SK-N-SH treated with all-trans-retinoic acid at 6 μM for 48 hours (cell line): ENCODE measurements around the gene MYCBP2.

ENCODE experiments used
- ATAC-seq: fragments of 200-7000 bp; cut with Tn5 transposase; 3 replicates; pipeline ENCODE4 v1.9.1; 2020; ENCODE audit warnings: mild to moderate bottlenecking, moderate library complexity
- BACH2 ChIP-seq: fragments of 250-450 bp; sonication (Bioruptor Pico); IDR thresholded peaks from 2 replicates; pipeline ENCODE4 v1.9.0; 2021; ENCODE audit warnings: mild to moderate bottlenecking, borderline replicate concordance
- CREB5 ChIP-seq: fragments of 250-450 bp; sonication (Bioruptor Pico); IDR thresholded peaks from 2 replicates; pipeline ENCODE4 v1.5.1; 2020; ENCODE audit warnings: low read depth, mild to moderate bottlenecking, moderate library complexity
- CSDC2 ChIP-seq: fragments of 250-450 bp; sonication (Bioruptor Pico); IDR thresholded peaks from 2 replicates; pipeline ENCODE4 v1.5.0; 2020; ENCODE audit warnings: mild to moderate bottlenecking, moderate library complexity
- CSRNP3 ChIP-seq: fragments of 250-450 bp; sonication (Bioruptor Pico); IDR thresholded peaks from 2 replicates; pipeline ENCODE4 v1.5.1; 2021; ENCODE audit warnings: mild to moderate bottlenecking, moderate library complexity
- ESRRG ChIP-seq: fragments of 250-450 bp; sonication (Bioruptor Pico); IDR thresholded peaks from 2 replicates; pipeline ENCODE4 v1.6.1; 2021; ENCODE audit warnings: mild to moderate bottlenecking
- GLIS3 ChIP-seq: fragments of 250-450 bp; sonication (Bioruptor Pico); IDR thresholded peaks from 2 replicates; pipeline ENCODE4 v1.5.0; 2020; ENCODE audit warnings: mild to moderate bottlenecking, moderate library complexity
- ISL1 ChIP-seq: fragments of 250-450 bp; sonication (Bioruptor Pico); IDR thresholded peaks from 2 replicates; pipeline ENCODE4 v2.1.2; 2022; ENCODE audit warnings: mild to moderate bottlenecking, moderate library complexity
- OSR1 ChIP-seq: fragments of 250-450 bp; sonication (Bioruptor Pico); IDR thresholded peaks from 2 replicates; pipeline ENCODE4 v1.8.0; 2022; ENCODE audit warnings: moderate library complexity, mild to moderate bottlenecking, inconsistent platforms
- POU6F1 ChIP-seq: fragments of 250-450 bp; sonication (Bioruptor Pico); IDR thresholded peaks from 2 replicates; pipeline ENCODE4 v1.8.0; 2021; ENCODE audit warnings: low read depth, mild to moderate bottlenecking, moderate library complexity, borderline replicate concordance
- PPARA ChIP-seq: fragments of 250-450 bp; sonication (Bioruptor Pico); IDR thresholded peaks from 2 replicates; pipeline ENCODE4 v1.5.0; 2020; ENCODE audit warnings: mild to moderate bottlenecking, borderline replicate concordance
- RARB ChIP-seq: fragments of 250-450 bp; sonication (Bioruptor Pico); IDR thresholded peaks from 2 replicates; pipeline ENCODE4 v1.8.0; 2021; ENCODE audit warnings: mild to moderate bottlenecking, moderate library complexity
- SNAI2 ChIP-seq: fragments of 250-450 bp; sonication (Bioruptor Pico); IDR thresholded peaks from 2 replicates; pipeline ENCODE4 v1.5.0; 2020; ENCODE audit warnings: mild to moderate bottlenecking, moderate library complexity
- TCF4 ChIP-seq: fragments of 250-450 bp; sonication (Bioruptor Pico); IDR thresholded peaks from 2 replicates; pipeline ENCODE4 v1.8.0; 2021; ENCODE audit warnings: mild to moderate bottlenecking, moderate library complexity, borderline replicate concordance
- TOX ChIP-seq: fragments of 250-450 bp; sonication (Bioruptor Pico); IDR thresholded peaks from 2 replicates; pipeline ENCODE4 v1.8.0; 2021; ENCODE audit warnings: mild to moderate bottlenecking, moderate library complexity, borderline replicate concordance
- TSHZ2 ChIP-seq: fragments of 250-450 bp; sonication (Bioruptor Pico); IDR thresholded peaks from 2 replicates; pipeline ENCODE4 v1.5.0; 2020; ENCODE audit warnings: mild to moderate bottlenecking, moderate library complexity
- ZFP3 ChIP-seq: fragments of 250-450 bp; sonication (Bioruptor Pico); IDR thresholded peaks from 2 replicates; pipeline ENCODE4 v1.5.0; 2020; ENCODE audit warnings: mild to moderate bottlenecking, moderate library complexity
- ZNF565 ChIP-seq: fragments of 450-650 bp; formaldehyde crosslinking; conservative IDR thresholded peaks from 2 replicates; pipeline ENCODE4 v1.5.0; 2020; ENCODE audit warnings: low read depth, mild to moderate bottlenecking, moderate library complexity
- ZNF70 ChIP-seq: fragments of 450-650 bp; formaldehyde crosslinking; IDR thresholded peaks from 2 replicates; pipeline ENCODE4 v1.5.0; 2020; ENCODE audit warnings: mild to moderate bottlenecking, moderate library complexity

Gene MYCBP2

GRCh38 chr13:77105051-77105450, 221.8 kb downstream of the MYCBP2 start:
- no peak for TF ChIP-seq TCF4 (CRISPR knock-in tag)
- TF ChIP-seq, all 23 proteins: peak for 0
- no peak for ATAC-seq

GRCh38 chr13:77099415-77099814, 227.5 kb downstream of the MYCBP2 start:
- TF ChIP-seq ISL1 (CRISPR knock-in tag): no peak
- no peak for TF ChIP-seq TOX (CRISPR knock-in tag)
- no peak for TF ChIP-seq ZNF565 (CRISPR knock-in tag)
- no peak for ATAC-seq

GRCh38 chr13:77095288-77095687, 231.6 kb downstream of the MYCBP2 start:
- no peak for ATAC-seq
- no peak for TF ChIP-seq ZNF70 (CRISPR knock-in tag)
- no peak for TF ChIP-seq CREB5 (CRISPR knock-in tag)
- no peak for TF ChIP-seq PPARA (CRISPR knock-in tag)
- no peak for TF ChIP-seq BACH2 (CRISPR knock-in tag)
- TF ChIP-seq OSR1 (CRISPR knock-in tag): no peak
- no peak for TF ChIP-seq SNAI2 (CRISPR knock-in tag)
- no peak for TF ChIP-seq ZNF565 (CRISPR knock-in tag)
- no peak for TF ChIP-seq TCF4 (CRISPR knock-in tag)
- TF ChIP-seq CSDC2 (CRISPR knock-in tag): no peak
- no peak for TF ChIP-seq CSRNP3
- no peak for TF ChIP-seq TSHZ2 (CRISPR knock-in tag)
- TF ChIP-seq ESRRG (CRISPR knock-in tag): no peak
- TF ChIP-seq RARB: no peak
- TF ChIP-seq POU6F1 (CRISPR knock-in tag): no peak

- no peak for TF ChIP-seq RARB
- no peak for TF ChIP-seq SNAI2 (CRISPR knock-in tag)
- no peak for TF ChIP-seq TSHZ2 (CRISPR knock-in tag)
- TF ChIP-seq PPARA (CRISPR knock-in tag): no peak
- TF ChIP-seq TCF4 (CRISPR knock-in tag): no peak
- TF ChIP-seq OSR1 (CRISPR knock-in tag): no peak
- no peak for TF ChIP-seq ISL1 (CRISPR knock-in tag)
- no peak for TF ChIP-seq ZFP3 (CRISPR knock-in tag)
- no peak for TF ChIP-seq ZNF70 (CRISPR knock-in tag)
- TF ChIP-seq ZNF565 (CRISPR knock-in tag): no peak
- TF ChIP-seq POU6F1 (CRISPR knock-in tag): no peak
- TF ChIP-seq CSRNP3: no peak
- TF ChIP-seq GLIS3 (CRISPR knock-in tag): no peak
- ATAC-seq: no peak
Measured at GRCh38 chr13:77094773-77095172, 232.1 kb downstream of the MYCBP2 start.
